ENCODE data around the gene UBXN10. TPM values are rescaled to one million over a fixed set of nuclear protein-coding genes. Genes with fewer than 3 reads are reported as not detected.

Gene UBXN10
- total and polyA plus RNA-seq, 8 donors: 0.31 to 8.0 (median 1.8) TPM

GRCh38 chr1:20141001-20141400 is 44.9 kb upstream of the UBXN10 start:
- Histone ChIP-seq H3K36me3 (no peaks in the 10 kb centered on the region), H3K4me3 (no peak overlapping the region), H3K27ac (no peak overlapping the region), H3K27me3 (peaks cover 0 to 17% (median 0%) of the 10 kb centered on the region in 3 donors), H3K9me3 (no peaks in the 10 kb centered on the region), H3K4me1 (no peaks in the 10 kb centered on the region)
- TF ChIP-seq EP300 (IDR thresholded peaks at IDR 0.05) (no peak), POLR2A (IDR thresholded peaks at IDR 0.05) (no peak), POLR2AphosphoS5 (IDR thresholded peaks at IDR 0.05) (no peak), CTCF (IDR thresholded peaks at IDR 0.05) (no peak)
- DNase-seq: no peak
- intact Hi-C loops (cut with DNase I; ENCODE audit: low total_unique reads): no loop called here
- WGBS, 5 donors: 83 to 89% (median 84%) methylated on average over 9 of the region's 9 CpGs

- TF ChIP-seq EP300 (IDR thresholded peaks at IDR 0.05): no peak
- no peak for TF ChIP-seq POLR2A (IDR thresholded peaks at IDR 0.05)
- TF ChIP-seq POLR2AphosphoS5 (IDR thresholded peaks at IDR 0.05): no peak
- TF ChIP-seq CTCF (IDR thresholded peaks at IDR 0.05): no peak
- no peaks in the 10 kb centered on the region for H3K9me3 ChIP-seq
- H3K27ac ChIP-seq: no peak overlapping the region
- H3K4me3 ChIP-seq: no peak overlapping the region
- H3K36me3 ChIP-seq: no peaks in the 10 kb centered on the region
- H3K27me3 ChIP-seq: peaks cover 0 to 17% (median 0%) of the 10 kb centered on the region in 3 donors
- WGBS, 5 donors: 80 to 96% (median 89%) methylated on average over 7 of the region's 7 CpGs
- DNase-seq: no peak
- intact Hi-C loops (cut with DNase I; ENCODE audit: low total_unique reads): no loop called here
- H3K4me1 ChIP-seq: no peaks in the 10 kb centered on the region
Observed at GRCh38 chr1:20141466-20141865, 44.4 kb upstream of the UBXN10 start.

- no peak for DNase-seq
- intact Hi-C loops (cut with DNase I; ENCODE audit: low total_unique reads): no loop called here
- Histone ChIP-seq H3K36me3 (no peaks in the 10 kb centered on the region), H3K27me3 (peaks cover 0 to 17% (median 0%) of the 10 kb centered on the region in 3 donors), H3K9me3 (no peaks in the 10 kb centered on the region), H3K27ac (no peak overlapping the region), H3K4me3 (no peak overlapping the region), H3K4me1 (no peaks in the 10 kb centered on the region)
- WGBS, 5 donors: 77 to 89% (median 82%) methylated on average over 12 to 13 of the region's 13 CpGs
- TF ChIP-seq CTCF (IDR thresholded peaks at IDR 0.05) (no peak), POLR2A (IDR thresholded peaks at IDR 0.05) (no peak), EP300 (IDR thresholded peaks at IDR 0.05) (no peak), POLR2AphosphoS5 (IDR thresholded peaks at IDR 0.05) (no peak)
Observed at GRCh38 chr1:20142001-20142710, 43.7 kb upstream of the UBXN10 start.

GRCh38 chr1:20143318-20143717 is 42.6 kb upstream of the UBXN10 start:
- 85 to 93% (median 89%) methylated on average over 7 to 8 of the region's 8 CpGs for WGBS, 5 donors
- Histone ChIP-seq H3K27me3 (peaks cover 0 to 17% (median 0%) of the 10 kb centered on the region in 3 donors), H3K27ac (no peak overlapping the region), H3K4me3 (no peak overlapping the region), H3K9me3 (no peaks in the 10 kb centered on the region), H3K4me1 (no peaks in the 10 kb centered on the region), H3K36me3 (no peaks in the 10 kb centered on the region)
- TF ChIP-seq POLR2A (IDR thresholded peaks at IDR 0.05) (no peak), EP300 (IDR thresholded peaks at IDR 0.05) (no peak), POLR2AphosphoS5 (IDR thresholded peaks at IDR 0.05) (no peak), CTCF (IDR thresholded peaks at IDR 0.05) (no peak)
- intact Hi-C loops (cut with DNase I; ENCODE audit: low total_unique reads): no loop called here
- DNase-seq: no peak
